Glutamatergic neuron (in vitro differentiated cells): Measurements from ENCODE around the gene APBA2. TPM values are rescaled to one million over a fixed set of nuclear protein-coding genes. Genes with fewer than 3 reads are reported as not detected.

Experiments used
- DNase-seq: peaks from one replicate; pipeline ENCODE4 v3.0.0; 2022
- H3K27ac Mint-ChIP-seq: one replicate; pipeline ENCODE4 v1.8.0; 2020; ENCODE audit warnings: mild to moderate bottlenecking, mixed read lengths, inconsistent platforms; ENCODE audit not compliant: unreplicated experiment
- H3K27me3 Mint-ChIP-seq: one replicate; pipeline ENCODE4 v1.8.0; 2020; ENCODE audit warnings: mild to moderate bottlenecking, moderate library complexity, mixed read lengths, inconsistent platforms; ENCODE audit not compliant: unreplicated experiment
- H3K36me3 Mint-ChIP-seq: one replicate; pipeline ENCODE4 v1.8.0; 2020; ENCODE audit warnings: mild to moderate bottlenecking, mixed read lengths, inconsistent platforms; ENCODE audit not compliant: unreplicated experiment
- H3K4me1 Mint-ChIP-seq: one replicate; pipeline ENCODE4 v1.8.0; 2020; ENCODE audit warnings: mild to moderate bottlenecking, low read depth, mixed read lengths, inconsistent platforms; ENCODE audit not compliant: unreplicated experiment
- H3K4me3 Mint-ChIP-seq: one replicate; pipeline ENCODE4 v1.8.0; 2020; ENCODE audit warnings: mild to moderate bottlenecking, mixed read lengths, inconsistent platforms; ENCODE audit not compliant: unreplicated experiment
- H3K9me3 Mint-ChIP-seq: one replicate; pipeline ENCODE4 v1.8.0; 2020; ENCODE audit warnings: mild to moderate bottlenecking, moderate library complexity, mixed read lengths, inconsistent platforms; ENCODE audit not compliant: unreplicated experiment
- CTCF ChIP-seq: fragments of 200-600 bp; sonication (generic); IDR thresholded peaks from one replicate; pipeline ENCODE4 v1.5.0; 2021; ENCODE audit not compliant: partially characterized antibody, unreplicated experiment
- total RNA-seq: library from RNA; stranded (reverse); fragmentation: NEBNext Ultra II Directional; extraction: Animal tissue kit (Norgen Biotek cat#: 25700); gene quantifications from one replicate; pipeline ENCODE4 v1.2.1, GENCODE V29; 2021; ENCODE audit not compliant: unreplicated experiment

Gene APBA2
- total RNA-seq, 1 donor from 2014 or later, result 166 TPM

- H3K4me3 Mint-ChIP-seq, result no peak overlapping the region
- TF ChIP-seq CTCF, result no peak
- H3K27ac Mint-ChIP-seq, result no peak overlapping the region
- no peak for DNase-seq
- H3K9me3 Mint-ChIP-seq, result peaks cover 20% of the 10 kb centered on the region
- H3K36me3 Mint-ChIP-seq, result peaks cover 4% of the 10 kb centered on the region
- H3K4me1 Mint-ChIP-seq, result peaks cover 68% of the 10 kb centered on the region
- H3K27me3 Mint-ChIP-seq, result peaks cover 21% of the 10 kb centered on the region
Observed at GRCh38 chr15:29065571-29065970, 179.8 kb downstream of the APBA2 start.

GRCh38 chr15:29066310-29066709, 180.5 kb downstream of the APBA2 start:
- TF ChIP-seq CTCF, result no peak
- peak overlapping the region; percentile 52 for H3K27ac Mint-ChIP-seq
- peak overlapping the region; percentile 51 for H3K4me3 Mint-ChIP-seq
- peaks cover 71% of the 10 kb centered on the region for H3K4me1 Mint-ChIP-seq
- DNase-seq, result no peak
- H3K27me3 Mint-ChIP-seq, result peaks cover 19% of the 10 kb centered on the region
- H3K9me3 Mint-ChIP-seq, result peaks cover 20% of the 10 kb centered on the region
- H3K36me3 Mint-ChIP-seq, result peaks cover 4% of the 10 kb centered on the region

- peak overlapping the region; percentile 51 for H3K4me3 Mint-ChIP-seq
- peaks cover 4% of the 10 kb centered on the region for H3K36me3 Mint-ChIP-seq
- no peak for TF ChIP-seq CTCF
- H3K27me3 Mint-ChIP-seq, result peaks cover 23% of the 10 kb centered on the region
- H3K9me3 Mint-ChIP-seq, result peaks cover 20% of the 10 kb centered on the region
- H3K27ac Mint-ChIP-seq, result peak overlapping the region; percentile 82
- peaks cover 71% of the 10 kb centered on the region for H3K4me1 Mint-ChIP-seq
- no peak for DNase-seq
Observed at GRCh38 chr15:29066838-29067237, 181.1 kb downstream of the APBA2 start.

GRCh38 chr15:29067949-29068348, 182.2 kb downstream of the APBA2 start:
- Mint-ChIP-seq H3K27ac (peak overlapping the region; percentile 74), H3K27me3 (peaks cover 28% of the 10 kb centered on the region), H3K36me3 (no peaks in the 10 kb centered on the region), H3K4me1 (peaks cover 71% of the 10 kb centered on the region), H3K9me3 (peaks cover 18% of the 10 kb centered on the region), H3K4me3 (peak overlapping the region; percentile 10)
- DNase-seq, result peak; percentile 56
- TF ChIP-seq CTCF, result no peak

GRCh38 chr15:29070471-29071231, 184.9 kb downstream of the APBA2 start:
- peaks cover 61% of the 10 kb centered on the region for H3K4me1 Mint-ChIP-seq
- H3K4me3 Mint-ChIP-seq, result peak overlapping the region; percentile 10
- TF ChIP-seq CTCF, result no peak
- H3K36me3 Mint-ChIP-seq, result no peaks in the 10 kb centered on the region
- DNase-seq, result no peak
- peaks cover 15% of the 10 kb centered on the region for H3K27me3 Mint-ChIP-seq
- peak overlapping the region; percentile 90 for H3K27ac Mint-ChIP-seq
- H3K9me3 Mint-ChIP-seq, result peaks cover 12% of the 10 kb centered on the region
